Suppressor macrophage treated with lipopolysaccharide for 1 hour (primary cell): ENCODE results near the gene SLC35E2B.
A peak's percentile ranks its signal among the peaks of the same experiment; 100 is the strongest.
"Not testable (repeated sequence)": the region's sequence is repeated elsewhere in the genome, so short reads cannot be mapped to it uniquely, and the experiment has no call there.

Experiments
- DNase-seq, 3 donors: peaks; one replicate each; pipeline ENCODE4 v3.0.0-alpha.2; 2020 to 2022

SLC35E2B gene

DNA sequence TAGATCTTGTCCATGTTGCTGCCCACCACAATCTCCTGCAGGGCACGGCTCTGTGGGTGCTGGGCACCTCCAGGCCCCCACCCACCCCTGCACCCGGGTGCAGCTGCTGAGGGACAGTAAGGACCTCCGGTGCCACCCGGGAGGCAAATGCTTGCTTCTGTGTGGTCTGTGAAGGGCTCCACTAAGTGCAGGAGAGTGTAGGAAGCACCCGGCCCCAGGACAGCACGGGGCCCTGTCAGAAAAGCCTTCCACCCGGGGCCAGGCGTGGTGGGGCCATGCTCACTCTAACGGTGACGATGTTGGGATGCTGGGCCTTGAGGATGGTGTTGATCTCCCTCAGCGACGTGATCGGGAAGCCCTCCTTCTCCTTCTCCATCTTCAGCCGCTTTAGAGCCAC, 55.1 kb downstream of the SLC35E2B start:
- DNase-seq: not testable (repeated sequence)

DNA sequence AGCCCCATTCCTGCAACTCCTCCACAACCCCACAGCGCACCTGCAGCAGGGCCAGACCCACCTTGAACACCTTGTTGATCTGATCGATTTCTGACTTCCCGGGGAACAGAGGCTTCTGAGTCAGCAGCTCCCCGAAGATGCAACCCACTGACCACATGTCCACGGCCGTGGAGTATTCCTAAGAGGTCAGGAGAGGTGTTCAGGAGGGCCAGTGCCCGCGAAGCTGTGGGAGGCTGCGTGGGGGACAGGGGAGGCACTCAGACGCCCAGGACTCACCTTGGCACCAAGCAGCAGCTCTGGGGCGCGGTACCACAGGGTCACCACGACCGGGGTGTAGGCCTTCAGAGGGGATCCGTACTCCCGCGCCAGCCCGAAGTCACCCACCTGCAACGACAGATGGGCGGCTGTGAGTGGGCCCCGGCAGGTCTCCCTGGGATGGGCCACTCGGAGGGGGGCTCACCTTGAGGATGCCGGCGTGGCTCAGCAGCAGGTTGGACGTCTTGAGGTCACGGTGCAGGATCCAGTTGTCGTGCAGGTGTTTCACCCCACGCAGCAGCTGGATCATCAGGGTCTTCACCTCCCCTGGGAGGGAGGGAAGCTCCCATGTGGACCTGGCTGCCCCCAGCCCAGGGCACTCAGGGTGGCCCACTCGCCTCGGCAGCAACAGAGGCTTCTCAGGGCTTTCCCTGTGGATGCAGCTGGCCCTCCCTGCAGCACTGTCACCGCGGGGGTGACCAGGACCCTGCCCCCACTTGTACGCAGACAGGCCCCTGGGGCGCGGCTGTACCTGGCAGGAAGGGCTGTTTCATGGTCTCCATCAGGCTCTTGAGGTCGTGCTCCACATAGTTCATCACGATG, 55.7 kb downstream of the SLC35E2B start:
- DNase-seq: not testable (repeated sequence)

DNA sequence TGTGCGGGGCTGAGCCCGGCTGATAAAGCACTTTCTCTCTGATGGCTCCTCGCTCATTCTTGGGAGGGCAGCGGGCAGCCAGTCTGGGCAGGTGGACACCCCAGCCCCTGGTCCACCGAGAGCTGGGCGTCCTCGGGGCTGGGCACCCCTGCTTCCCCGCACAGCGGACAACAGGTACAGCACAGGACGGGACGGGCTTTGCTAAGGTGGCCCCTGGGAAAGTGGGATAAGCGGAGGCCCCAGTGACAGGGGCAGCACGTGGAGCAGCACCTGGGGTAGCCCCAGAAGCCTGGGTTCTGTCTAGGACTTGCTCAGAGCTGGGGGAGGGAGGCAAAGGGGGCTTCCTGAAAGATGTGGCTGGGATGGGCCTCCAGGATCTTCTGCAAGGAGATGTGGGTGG, 58.0 kb downstream of the SLC35E2B start:
- not testable (repeated sequence) for DNase-seq

DNA sequence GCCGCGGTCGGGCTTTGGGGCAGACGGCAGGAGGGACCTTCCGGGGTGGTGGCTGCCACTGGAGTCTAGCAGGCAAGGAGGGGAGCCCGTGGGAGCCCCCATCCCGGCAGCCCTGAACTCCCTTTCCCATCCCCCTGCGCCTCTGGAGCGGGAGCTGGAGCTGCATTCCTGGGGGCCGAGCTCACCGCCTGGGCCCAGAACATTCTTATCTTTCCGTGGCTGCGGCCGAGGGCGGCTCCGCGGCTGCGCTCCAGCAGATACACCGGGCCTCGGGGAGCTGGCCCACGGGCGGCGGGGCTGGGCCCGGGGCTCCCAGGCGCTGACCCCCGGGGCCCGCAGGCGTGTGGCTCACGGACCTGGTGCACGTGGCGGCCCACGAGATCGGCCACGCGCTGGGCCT, 59.2 kb downstream of the SLC35E2B start:
- not testable (repeated sequence) for DNase-seq

DNA sequence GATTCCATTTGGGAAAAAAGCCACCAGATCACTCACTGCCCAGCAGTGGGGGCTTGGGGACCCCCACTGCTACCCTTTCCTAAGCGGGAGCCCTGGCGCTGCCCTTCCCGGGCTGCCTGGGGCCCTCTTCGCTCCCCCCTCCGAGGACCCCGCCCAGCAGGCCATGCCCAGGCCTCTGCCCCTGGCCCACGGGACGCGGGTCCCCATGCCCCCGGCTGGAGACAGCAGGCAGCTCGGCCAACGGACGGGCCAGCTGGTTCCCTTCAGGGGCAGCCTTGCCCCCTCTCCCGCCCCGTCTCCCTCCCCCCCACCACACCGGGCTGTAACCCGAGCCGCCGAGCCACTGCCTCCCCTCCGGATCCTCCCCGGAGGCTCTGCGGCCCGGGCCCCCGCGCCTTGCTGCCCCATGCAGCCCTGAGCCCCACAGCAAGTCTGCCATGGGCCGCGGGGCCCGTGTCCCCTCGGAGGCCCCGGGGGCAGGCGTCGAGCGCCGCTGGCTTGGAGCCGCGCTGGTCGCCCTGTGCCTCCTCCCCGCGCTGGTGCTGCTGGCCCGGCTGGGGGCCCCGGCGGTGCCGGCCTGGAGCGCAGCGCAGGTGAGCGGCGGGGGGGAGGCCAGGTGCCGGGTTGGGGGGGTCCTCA, 60.7 kb downstream of the SLC35E2B start, which contains the start of gene MMP23B:
TSS of gene MMP23B (plus strand) at position 392 of the 639 bp plus-strand sequence. CDS start at position 438, 46 bp downstream.
- no peak for DNase-seq

DNA sequence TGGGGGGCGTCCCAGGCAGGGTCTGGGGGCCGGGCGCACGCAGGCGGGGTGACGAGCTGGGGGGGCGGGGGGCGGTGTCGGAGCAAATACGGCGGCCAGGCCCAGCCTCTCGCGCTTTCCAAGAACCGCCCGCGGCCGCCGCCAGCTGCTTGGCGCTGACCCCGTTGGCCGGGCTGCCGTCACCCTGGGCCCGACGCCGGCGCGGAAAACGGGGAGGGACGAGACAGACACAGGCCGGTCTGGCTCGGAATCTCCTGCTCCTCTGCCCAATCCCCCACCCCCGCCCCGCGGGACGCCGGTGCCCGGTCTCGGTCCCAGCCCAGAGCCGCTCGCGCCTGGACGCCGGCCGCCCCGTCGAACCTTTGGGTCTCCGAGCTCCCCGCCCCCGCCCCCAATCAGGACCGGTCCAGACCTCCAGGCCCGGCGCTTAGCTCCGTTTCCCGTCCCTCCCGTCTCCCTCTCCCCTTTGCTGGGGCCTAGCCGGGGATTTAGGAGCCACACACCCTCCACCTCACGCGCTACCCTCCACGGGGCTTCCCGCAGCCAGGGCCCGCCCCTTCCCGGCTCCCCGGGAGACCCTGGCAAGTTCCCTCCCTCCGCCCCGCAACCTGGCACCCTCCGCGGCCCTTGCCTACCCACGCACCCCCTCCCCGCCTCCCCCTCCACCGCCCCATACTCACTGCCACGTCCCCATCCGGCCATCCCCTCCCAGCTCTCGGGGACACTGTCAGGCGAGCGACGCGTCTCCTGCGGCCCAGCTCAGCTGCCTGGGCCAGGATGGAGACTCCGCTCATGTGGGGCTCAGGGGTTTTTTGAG, 61.4 kb downstream of the SLC35E2B start:
- DNase-seq: peak in 1 of 3 donors; percentile 34

DNA sequence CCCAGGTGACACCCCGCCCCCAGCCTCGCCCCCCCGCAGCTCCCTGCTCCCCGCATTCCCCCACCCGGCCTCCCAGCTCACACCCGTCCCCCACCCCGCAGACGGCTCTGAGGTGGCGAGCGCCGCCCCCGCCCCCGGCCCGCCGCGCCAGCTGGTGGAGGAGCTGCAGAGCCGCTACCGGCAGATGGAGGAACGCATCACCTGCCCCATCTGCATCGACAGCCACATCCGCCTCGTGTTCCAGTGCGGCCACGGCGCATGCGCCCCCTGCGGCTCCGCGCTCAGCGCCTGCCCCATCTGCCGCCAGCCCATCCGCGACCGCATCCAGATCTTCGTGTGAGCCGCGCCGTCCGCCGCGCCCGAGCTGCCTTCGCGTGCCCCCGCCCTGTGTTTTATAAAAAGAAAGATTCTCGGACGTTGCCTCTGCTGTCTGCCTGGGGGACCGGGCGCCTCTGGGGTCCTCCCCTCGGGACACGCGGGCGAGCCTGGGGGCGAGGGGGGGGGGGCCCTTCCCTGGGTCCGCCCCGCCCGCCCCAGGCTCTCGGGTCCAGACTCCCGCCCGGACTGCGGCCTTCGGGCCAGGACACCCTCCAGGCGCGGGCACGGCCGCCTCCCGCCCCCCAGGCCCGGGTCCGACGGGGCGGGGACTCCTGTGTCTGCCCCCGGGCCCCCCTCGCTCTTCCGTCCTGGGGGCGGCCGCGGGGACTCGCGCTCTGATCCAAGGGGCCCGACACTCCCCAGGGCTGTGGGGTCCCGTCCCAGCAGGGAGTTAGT, 62.2 kb downstream of the SLC35E2B start:
- DNase-seq: peak; percentile 71 to 81 (median 74)

DNA sequence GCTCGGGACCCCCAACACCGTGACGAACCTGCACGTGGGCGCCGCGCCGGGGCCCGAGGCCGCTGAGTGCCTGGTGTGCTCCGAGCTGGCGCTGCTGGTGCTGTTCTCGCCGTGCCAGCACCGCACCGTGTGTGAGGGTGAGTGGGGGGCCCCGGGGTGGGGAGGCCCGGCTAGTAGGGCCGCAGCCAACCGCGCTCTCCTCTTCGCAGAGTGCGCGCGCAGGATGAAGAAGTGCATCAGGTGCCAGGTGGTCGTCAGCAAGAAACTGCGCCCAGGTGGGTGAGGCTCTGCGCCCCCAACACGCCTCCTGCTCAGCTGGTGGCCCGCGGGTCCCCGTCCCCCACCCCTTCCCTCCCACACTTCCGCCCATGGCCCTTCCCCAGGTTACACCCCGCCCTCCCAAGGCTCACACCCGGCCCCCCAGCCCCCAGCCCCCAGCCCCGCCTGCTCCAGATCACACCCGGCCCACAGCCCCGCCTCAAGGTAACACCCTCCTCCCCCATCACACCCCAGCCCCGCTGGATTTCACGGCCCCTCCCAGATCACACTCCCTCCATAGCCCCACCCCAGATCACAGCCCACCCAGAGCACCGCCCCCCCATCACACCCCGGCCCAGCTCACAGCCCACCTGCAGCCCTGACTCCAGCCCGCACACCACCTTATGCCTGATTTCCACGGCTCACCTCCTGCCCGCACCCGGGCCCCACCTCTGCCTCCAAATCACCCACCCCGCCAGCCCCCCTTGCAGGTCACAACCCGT, 63.0 kb downstream of the SLC35E2B start:
- DNase-seq: no peak

DNA sequence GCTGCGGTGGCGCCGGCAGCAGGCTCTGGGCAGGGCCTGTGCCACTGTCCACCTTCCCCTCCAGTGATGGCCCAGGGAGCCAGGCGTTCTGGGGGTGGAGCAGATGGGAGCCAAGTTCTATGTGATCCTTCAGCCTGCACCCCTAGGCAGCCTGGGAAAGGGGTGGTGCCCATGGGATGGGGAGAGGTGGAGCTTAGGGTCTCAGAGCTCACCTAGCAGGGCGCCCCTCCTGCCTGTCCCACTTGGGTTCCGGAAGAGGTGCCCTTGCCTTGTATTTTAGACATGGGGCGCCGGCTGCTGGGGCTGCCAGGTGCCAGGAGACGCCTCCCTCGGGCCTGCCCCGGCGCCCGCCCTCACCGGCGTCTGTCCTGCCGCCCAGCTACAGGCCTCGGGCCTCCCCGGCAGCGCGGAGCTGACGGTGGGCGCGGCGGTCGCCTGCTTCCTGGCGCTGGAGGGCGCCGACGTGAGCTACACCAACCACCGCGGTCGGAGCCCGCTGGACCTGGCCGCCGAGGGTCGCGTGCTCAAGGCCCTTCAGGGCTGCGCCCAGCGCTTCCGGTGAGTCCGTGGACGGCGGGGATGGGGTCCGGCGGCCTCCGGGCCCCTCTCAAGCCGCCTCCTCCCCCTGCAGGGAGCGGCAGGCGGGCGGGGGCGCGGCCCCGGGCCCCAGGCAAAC, 63.7 kb downstream of the SLC35E2B start:
- DNase-seq: no peak

DNA sequence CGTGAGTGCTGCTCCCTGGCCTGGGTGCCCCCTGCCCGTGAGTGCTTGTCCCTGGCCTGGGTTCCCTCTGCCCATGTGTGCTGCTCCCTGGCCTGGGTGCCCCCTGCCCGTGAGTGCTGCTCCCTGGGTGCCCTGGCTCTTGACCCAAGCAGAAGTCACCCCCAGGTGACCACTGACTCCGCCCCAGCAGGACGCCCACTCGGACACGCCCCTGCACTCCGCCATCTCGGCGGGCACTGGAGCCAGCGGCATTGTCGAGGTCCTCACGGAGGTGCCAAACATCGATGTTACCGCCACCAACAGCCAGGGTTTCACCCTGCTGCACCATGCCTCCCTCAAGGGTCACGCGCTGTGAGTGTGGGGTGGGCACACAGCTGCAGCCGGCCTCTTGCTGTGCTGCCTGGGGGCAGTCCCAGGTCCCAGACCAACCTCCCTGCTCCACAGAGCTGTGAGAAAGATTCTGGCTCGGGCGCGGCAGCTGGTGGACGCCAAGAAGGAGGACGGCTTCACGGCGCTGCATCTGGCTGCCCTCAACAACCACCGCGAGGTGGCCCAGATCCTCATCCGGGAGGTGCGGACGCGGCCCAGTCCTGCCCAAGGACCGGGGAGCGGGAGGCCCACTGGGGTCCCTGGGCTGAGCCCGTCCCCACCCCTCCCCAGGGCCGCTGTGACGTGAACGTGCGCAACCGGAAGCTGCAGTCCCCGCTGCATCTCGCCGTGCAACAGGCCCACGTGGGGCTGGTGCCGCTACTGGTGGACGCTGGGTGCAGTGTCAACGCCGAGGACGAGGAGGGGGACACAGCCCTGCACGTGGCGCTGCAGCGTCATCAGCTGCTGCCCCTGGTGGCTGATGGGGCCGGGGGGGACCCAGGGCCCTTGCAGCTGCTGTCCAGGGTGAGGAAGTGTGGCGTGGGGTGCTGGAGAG, 64.5 kb downstream of the SLC35E2B start:
- DNase-seq: no peak

DNA sequence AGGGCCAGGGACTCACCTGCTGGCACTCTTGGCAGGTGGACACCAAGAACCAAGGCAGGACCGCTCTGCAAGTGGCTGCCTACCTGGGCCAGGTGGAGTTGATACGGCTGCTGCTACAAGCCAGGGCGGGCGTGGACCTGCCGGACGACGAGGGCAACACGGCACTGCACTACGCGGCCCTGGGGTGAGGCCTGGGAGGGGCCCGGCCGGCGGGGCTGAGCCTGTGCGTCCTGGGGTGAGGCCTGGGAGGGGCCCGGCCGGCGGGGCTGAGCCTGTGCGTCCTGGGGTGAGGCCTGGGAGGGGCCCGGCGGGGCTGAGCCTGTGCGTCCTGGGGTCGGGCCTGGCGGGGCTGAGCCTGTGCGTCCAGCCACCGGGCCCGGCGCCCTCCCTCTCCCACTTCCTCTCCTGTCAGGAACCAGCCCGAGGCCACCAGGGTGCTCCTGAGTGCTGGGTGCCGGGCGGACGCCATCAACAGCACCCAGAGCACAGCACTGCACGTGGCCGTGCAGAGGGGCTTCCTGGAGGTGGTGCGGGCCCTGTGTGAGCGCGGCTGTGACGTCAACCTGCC, 65.2 kb downstream of the SLC35E2B start:
- no peak for DNase-seq

DNA sequence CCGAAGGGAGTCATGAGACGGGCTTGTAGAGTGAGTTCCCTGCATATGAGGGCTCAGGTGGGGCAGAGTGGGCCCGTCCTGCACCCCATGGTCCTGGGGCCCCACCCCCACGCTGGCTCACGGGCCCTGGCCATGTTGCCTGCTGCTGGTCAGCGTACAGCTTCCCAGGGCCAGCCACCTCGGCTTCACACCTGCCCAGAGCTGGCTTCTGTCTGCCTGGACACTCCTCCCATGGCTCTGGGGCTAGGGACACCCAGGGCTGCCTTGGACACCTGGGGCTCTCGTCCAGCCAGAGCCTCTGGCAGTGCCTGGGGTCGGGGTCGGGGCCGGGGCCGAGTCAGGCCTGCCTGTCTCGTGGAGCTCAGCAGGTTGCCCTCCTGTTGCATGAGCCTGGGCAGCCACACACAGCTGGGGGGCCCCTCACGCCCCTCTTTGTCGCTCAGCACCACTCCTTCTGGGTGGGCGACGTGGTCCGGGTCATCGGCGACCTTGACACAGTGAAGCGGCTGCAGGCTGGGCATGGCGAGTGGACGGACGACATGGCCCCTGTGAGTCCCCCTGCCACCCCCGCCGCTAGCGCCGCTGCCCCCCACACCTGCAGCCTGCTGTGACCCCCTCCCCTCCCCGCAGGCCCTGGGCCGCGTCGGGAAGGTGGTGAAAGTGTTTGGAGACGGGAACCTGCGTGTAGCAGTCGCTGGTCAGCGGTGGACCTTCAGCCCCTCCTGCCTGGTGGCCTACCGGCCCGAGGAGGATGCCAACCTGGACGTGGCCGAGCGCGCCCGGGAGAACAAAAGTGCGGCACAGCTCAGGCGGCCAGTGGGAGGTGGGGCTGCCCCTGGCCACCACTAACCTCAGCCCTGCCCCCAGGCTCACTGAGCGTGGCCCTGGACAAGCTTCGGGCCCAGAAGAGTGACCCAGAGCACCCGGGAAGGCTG, 66.1 kb downstream of the SLC35E2B start:
- no peak for DNase-seq

DNA sequence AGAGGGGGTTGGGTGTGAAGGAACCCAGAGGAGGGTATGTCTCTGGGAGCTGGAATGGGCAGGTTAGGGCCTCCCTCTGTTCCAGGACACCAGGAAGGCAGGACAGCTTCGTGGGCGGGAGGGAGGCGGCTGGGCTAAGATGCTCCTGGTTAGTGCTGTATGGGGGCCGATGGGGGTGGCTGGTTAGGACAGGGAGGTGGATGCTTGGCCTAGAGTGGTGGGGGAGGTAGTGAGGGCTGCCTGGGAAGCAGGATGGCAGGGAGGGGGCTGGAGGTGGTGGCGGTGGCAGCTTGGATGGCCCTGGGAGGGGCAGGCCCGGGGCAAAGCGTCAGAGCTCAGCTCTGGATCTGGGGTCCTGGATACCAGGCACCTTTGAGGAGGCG, 66.8 kb downstream of the SLC35E2B start:
- DNase-seq: no peak

DNA sequence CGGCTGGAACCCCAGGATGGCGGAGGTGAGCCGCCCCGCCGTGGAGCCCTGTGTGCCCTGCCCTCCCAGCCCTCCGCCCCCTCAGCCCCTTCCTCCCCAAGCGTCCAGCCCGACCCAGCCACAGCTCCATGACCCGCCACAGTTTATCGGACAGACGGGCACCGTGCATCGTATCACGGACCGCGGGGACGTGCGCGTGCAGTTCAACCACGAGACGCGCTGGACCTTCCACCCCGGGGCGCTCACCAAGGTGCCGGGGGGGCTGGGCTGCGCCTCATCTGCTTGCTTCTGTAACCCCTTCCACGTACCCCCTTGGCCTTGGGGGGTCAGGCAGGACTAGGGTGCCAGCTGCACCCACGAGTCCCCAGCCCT, 67.2 kb downstream of the SLC35E2B start:
- DNase-seq: no peak

DNA sequence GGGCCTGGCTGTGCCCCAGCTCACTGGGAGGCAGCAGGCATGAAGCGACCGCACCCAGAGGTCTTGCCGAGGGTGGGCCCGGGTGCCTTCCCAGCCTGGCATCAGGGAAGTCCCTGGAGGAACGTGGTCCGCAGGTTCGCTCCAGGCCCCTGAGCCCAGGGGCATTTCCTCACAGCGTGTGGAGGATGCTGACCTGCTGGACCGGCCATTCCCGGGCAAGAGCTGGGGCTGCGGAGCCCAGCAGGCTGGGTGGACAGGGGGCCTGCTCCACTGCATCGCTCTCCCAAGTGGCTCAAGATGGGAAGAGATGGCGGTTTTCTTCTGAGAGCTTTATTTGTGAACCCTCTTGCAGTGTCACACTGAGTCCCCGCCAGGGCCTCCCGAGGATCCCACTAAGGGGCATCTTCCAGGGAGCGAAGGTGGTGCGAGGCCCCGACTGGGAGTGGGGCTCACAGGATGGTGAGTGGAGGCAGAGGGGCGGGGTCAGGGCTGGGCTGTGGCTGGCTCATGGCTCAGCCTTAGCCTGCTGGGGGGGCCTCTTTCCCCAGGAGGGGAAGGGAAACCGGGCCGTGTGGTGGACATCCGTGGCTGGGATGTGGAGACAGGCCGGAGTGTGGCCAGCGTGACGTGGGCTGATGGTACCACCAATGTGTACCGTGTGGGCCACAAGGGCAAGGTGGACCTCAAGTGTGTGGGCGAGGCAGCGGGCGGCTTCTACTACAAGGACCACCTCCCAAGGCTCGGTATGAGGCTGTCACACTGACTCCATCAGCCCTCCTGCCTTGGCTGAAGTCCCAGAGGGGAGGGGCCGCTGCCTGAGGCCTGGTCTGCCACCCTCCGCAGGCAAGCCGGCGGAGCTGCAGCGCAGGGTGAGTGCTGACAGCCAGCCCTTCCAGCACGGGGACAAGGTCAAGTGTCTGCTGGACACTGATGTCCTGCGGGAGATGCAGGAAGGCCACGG, 67.9 kb downstream of the SLC35E2B start:
- DNase-seq: no peak

DNA sequence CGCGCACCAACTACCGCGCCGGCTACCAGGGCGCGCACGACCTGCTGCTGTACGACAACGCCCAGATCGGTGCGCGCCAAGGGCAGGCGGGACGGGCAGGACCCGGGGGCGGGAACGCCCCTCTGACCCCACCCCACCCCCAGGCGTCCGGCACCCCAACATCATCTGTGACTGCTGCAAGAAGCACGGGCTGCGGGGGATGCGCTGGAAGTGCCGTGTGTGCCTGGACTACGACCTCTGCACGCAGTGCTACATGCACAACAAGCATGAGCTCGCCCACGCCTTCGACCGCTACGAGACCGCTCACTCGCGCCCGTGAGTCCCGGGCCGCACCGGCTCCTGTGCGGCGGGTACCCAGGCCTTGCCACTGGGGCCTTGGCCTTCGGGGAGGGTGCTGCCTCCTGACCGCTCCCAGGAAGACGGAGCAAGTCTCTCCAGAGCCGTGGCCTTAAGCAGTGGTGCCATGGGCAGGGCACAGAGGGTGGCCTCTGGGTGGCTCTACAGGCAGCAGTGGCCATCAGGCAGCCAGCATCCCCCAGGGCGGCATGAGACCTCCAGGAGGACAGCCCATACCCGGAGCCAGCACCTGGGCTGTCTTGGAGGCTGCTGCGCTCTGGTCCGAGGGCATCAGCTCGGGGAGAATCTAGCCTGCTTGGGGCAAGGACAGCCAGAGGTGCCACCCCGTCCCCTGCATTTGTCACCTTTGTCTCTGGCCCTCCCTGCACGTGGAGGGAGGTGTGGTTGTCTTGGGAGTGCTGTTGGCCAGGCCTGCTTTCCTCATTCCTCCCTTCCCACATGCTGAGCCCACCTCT, 68.8 kb downstream of the SLC35E2B start:
- DNase-seq: no peak
